NOMO-1 (cell line): Measurements from ENCODE around the gene RRAGA.
"Not testable (repeated sequence)": the region's sequence is repeated elsewhere in the genome, so short reads cannot be mapped to it uniquely, and the experiment has no call there.

Experiments
- DNase-seq, 2 experiments: peaks; one replicate each; lab custom pipeline; 2025; ENCODE audit not compliant: unreplicated experiment in 2 of 2; lab: John Stamatoyannopoulos, UW

RRAGA gene

GRCh38 chr9:19085295-19085694 lies 36.1 kb downstream of the RRAGA start:
- no peak for DNase-seq

GRCh38 chr9:19087106-19088000 lies 38.1 kb downstream of the RRAGA start:
- no peak for DNase-seq

GRCh38 chr9:19097431-19097830 lies 48.2 kb downstream of the RRAGA start:
- not testable (repeated sequence) for DNase-seq
